Osteoblast (primary cell): ENCODE results near the gene EVA1B. TPM values are rescaled to one million over a fixed set of nuclear protein-coding genes. Genes with fewer than 3 reads are reported as not detected.

Experiments
- DNase-seq: peaks from one replicate; pipeline ENCODE4 v3.0.0; 2011; ENCODE audit warnings: low spot score, mixed read lengths; ENCODE audit not compliant: insufficient read length; ENCODE audit errors: missing footprints
- H2AFZ ChIP-seq: 2 replicates; pipeline ENCODE4 v1.6.0; 2011; ENCODE audit warnings: mild to moderate bottlenecking, low read length
- H3K27ac ChIP-seq: 2 replicates; pipeline ENCODE4 v1.5.1; 2011; ENCODE audit warnings: mild to moderate bottlenecking, low read depth, low read length, moderate library complexity
- H3K27me3 ChIP-seq: 2 replicates; pipeline ENCODE4 v1.6.0; 2012; ENCODE audit warnings: mild to moderate bottlenecking, control low read depth, inconsistent platforms, low read length, moderate library complexity; ENCODE audit not compliant: insufficient read depth
- H3K36me3 ChIP-seq: 2 replicates; pipeline ENCODE4 v1.5.1; 2011; ENCODE audit warnings: mild to moderate bottlenecking, low read length, control low read depth, moderate library complexity; ENCODE audit not compliant: insufficient read depth
- H3K4me1 ChIP-seq: 2 replicates; pipeline ENCODE4 v1.5.1; 2011; ENCODE audit warnings: mild to moderate bottlenecking, low read length, control low read depth, moderate library complexity; ENCODE audit not compliant: insufficient read depth
- H3K4me2 ChIP-seq: 2 replicates; pipeline ENCODE4 v1.6.0; 2011; ENCODE audit warnings: mild to moderate bottlenecking, low read length; ENCODE audit not compliant: insufficient read depth
- H3K4me3 ChIP-seq: fragments of 200-600 bp; sonication (generic); 3 replicates; pipeline ENCODE4 v1.5.1; 2012; ENCODE audit warnings: mild to moderate bottlenecking, low read length, inconsistent platforms; ENCODE audit not compliant: insufficient read depth
- H3K79me2 ChIP-seq: 2 replicates; pipeline ENCODE4 v1.6.0; 2012; ENCODE audit warnings: mild to moderate bottlenecking, low read length, control low read depth, inconsistent platforms; ENCODE audit not compliant: insufficient read depth
- H3K9me3 ChIP-seq: 2 replicates; pipeline ENCODE4 v1.5.1; 2011; ENCODE audit warnings: low read depth, low read length, control low read depth
- H4K20me1 ChIP-seq: 2 replicates; pipeline ENCODE4 v1.6.0; 2012; ENCODE audit warnings: mild to moderate bottlenecking, low read length, control low read depth; ENCODE audit not compliant: insufficient read depth
- CTCF ChIP-seq: IDR thresholded peaks from 2 replicates; pipeline ENCODE4 v1.5.1; 2011; ENCODE audit warnings: mild to moderate bottlenecking, low read depth, low read length, moderate library complexity; ENCODE audit errors: extremely low read depth
- total RNA-seq: library from RNA; depleted of rRNA; stranded (reverse); fragments of >200 nt; gene quantifications from 2 replicates; pipeline ENCODE4 v1.2.3, GENCODE V29; 2012

The EVA1B gene
- total RNA-seq, 1 donor = 135 TPM

GRCh38 chr1:36322041-36322785 lies 1.2 kb downstream of the EVA1B start:
- peak overlapping the region; percentile 85 for H3K4me3 ChIP-seq
- H3K36me3 ChIP-seq = peaks cover 8% of the 10 kb centered on the region
- no peaks in the 10 kb centered on the region for H3K27me3 ChIP-seq
- H3K4me1 ChIP-seq = peaks cover 16% of the 10 kb centered on the region
- DNase-seq = no peak
- peak overlapping the region; percentile 71 for H3K4me2 ChIP-seq
- H3K79me2 ChIP-seq = peaks cover 10% of the 10 kb centered on the region
- H4K20me1 ChIP-seq = peaks cover 8% of the 10 kb centered on the region
- TF ChIP-seq CTCF = no peak
- peak overlapping the region; percentile 42 for H3K27ac ChIP-seq
- no peak overlapping the region for H2AFZ ChIP-seq
- H3K9me3 ChIP-seq = no peaks in the 10 kb centered on the region

DNA sequence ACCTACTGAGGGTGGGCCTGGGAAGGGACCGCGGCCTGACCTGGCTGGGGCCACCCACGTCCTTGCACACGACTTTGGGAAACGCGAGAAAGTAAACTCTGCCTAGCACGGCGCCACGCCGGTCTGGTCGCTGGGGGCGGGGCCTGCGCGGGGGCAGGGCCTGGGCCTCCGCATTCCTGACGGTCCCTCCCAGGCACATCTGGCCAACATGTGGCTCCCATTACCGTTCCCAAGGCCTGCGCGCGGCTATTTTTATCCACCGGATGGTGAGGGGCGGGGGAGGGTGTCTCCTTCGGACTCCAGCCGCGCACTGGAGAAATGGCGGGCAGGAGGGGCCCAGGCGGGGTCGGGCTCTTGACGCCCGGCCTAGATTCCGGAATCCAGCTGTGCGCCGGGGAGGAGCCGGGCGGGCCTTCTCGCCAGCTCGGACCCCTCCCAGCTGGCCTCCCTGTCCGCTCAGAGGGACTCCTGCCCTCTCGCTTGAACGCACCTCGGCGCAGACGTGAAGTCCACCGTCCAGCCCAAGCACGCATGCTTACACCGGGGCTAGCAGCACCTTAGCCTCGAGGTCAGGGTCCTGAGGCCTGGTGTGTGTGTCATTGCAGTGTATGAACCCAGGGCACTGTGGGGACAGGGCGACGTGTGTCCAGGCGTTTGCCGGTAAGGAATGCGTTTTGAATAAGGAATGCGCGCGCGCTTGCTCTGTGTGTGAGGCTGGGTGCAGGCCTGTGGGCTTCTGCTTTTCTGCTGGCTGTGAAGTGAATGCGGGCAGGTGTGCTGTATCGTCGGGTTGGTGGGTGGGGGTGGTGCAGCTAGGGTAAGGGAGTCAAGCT lies 2.1 kb downstream of the EVA1B start:
- H4K20me1 ChIP-seq = peaks cover 8% of the 10 kb centered on the region
- peak overlapping the region; percentile 30 for H3K4me3 ChIP-seq
- peaks cover 10% of the 10 kb centered on the region for H3K79me2 ChIP-seq
- peak overlapping the region; percentile 71 for H3K4me2 ChIP-seq
- H3K4me1 ChIP-seq = peaks cover 16% of the 10 kb centered on the region
- H3K9me3 ChIP-seq = no peaks in the 10 kb centered on the region
- H3K27ac ChIP-seq = no peak overlapping the region
- no peak for TF ChIP-seq CTCF
- H3K36me3 ChIP-seq = peaks cover 12% of the 10 kb centered on the region
- peak; percentile 96 for DNase-seq
- H2AFZ ChIP-seq = no peak overlapping the region
- H3K27me3 ChIP-seq = no peaks in the 10 kb centered on the region

DNA sequence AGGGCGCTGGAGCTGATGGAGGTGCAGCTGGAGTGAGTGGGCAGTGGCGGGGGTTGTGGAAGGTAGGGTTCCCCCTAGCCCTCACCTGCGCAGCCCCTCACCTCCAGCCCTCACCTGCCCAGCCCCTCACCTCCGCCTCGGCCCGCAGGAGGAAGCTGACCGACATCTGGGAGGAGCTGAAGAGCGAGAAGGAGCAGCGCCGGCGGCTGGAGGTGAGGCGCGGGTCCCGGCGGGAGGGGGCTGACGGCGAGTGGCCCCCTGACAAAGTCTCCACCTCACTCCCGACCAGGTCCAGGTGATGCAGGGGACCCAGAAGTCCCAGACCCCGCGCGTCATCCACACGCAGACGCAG lies 2.7 kb downstream of the EVA1B start:
- Histone ChIP-seq H3K4me2 (peak overlapping the region; percentile 16), H3K27ac (no peak overlapping the region)

More for the DNA sequence above, 2.7 kb downstream of the EVA1B start:
- Histone ChIP-seq H3K9me3 (no peaks in the 10 kb centered on the region), H3K36me3 (peaks cover 12% of the 10 kb centered on the region), H2AFZ (no peak overlapping the region), H3K27me3 (no peaks in the 10 kb centered on the region), H4K20me1 (peaks cover 8% of the 10 kb centered on the region), H3K79me2 (peaks cover 10% of the 10 kb centered on the region), H3K4me1 (peaks cover 16% of the 10 kb centered on the region), H3K4me3 (no peak overlapping the region)
- no peak for TF ChIP-seq CTCF
- no peak for DNase-seq
